PFSK-1 (cell line): ENCODE measurements around the gene TMEM120B.

Experiments used
- FOXP2 ChIP-seq: optimal IDR thresholded peaks from 2 replicates; pipeline ENCODE3; 2011; ENCODE audit warnings: borderline replicate concordance, control low read depth, inconsistent platforms; ENCODE audit not compliant: insufficient read depth; ENCODE audit errors: extremely low read length, extremely low read depth
- POLR2AphosphoS5 ChIP-seq: IDR thresholded peaks from 2 replicates; pipeline ENCODE4 v1.6.1; 2012; ENCODE audit warnings: low read depth, mild to moderate bottlenecking, control low read depth, low read length, moderate library complexity
- SIN3A ChIP-seq: IDR thresholded peaks from 2 replicates; pipeline ENCODE4 v1.6.1; 2012; ENCODE audit warnings: mild to moderate bottlenecking, low read length, moderate library complexity, borderline replicate concordance; ENCODE audit not compliant: insufficient read depth
- TAF1 ChIP-seq: IDR thresholded peaks from 2 replicates; pipeline ENCODE4 v1.6.1; 2012; ENCODE audit warnings: low read length, control low read depth, borderline replicate concordance; ENCODE audit not compliant: insufficient read depth
- TF ChIP-seq, protein P1 (sequence below), 2 experiments: IDR thresholded peaks; 2 replicates each; pipeline versions ENCODE4 v1.6.1 to v1.8.0; 2011 to 2012; ENCODE audit warnings: low read depth in 2 of 2, low read length in 2 of 2, control low read depth in 1 of 2, inconsistent platforms in 1 of 2, mild to moderate bottlenecking in 1 of 2, moderate library complexity in 1 of 2; ENCODE audit not compliant: insufficient read depth in 1 of 2

The TMEM120B gene

DNA sequence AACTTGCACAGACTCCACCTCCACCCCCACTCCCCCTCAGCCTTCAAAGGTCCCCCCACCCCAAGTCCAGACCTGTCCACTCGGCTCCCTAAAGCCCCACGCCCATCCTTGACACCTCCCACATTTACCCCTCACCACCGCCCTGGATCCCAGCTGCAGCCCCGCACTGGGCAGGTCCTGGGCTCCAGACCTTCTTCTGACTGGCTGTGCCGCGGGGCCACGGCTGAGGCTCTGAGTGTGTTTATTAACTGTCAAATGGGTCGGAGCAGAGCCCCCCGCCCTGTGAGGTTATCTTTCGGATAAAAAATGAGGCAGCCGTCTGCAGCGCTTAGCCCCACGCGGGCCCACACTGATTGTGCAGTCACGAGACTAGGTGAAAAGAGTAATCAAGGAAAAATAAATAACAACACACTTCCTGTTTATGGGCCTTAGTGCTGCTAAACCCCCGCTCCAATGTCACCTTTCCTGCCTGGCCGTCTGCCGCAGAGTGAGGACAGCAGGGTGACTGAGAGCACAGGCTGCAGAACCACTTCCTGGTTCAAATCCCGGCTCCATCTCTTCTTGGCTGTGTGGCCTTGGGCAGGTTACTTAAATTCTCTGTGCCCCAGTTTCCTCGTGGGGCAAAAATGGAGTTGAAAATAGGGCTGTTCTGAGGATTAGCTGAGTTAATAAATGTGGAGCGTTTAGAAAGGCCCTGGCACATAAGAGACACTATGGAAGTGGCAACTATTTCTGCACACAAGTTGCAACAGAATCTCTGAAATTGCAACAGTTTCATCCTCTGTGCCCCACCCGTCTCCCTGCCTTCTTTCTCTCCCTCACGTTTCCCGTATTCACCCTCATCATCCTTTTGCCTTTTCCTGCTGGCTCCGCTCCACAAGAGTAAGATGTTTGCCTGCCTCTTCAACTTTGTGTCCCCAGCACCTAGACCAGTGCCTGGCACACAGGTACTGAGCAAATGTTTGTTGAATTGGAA, 100.7 kb downstream of the TMEM120B start:
- TF ChIP-seq POLR2AphosphoS5 (no peak), SIN3A (no peak), TAF1 (no peak)

DNA sequence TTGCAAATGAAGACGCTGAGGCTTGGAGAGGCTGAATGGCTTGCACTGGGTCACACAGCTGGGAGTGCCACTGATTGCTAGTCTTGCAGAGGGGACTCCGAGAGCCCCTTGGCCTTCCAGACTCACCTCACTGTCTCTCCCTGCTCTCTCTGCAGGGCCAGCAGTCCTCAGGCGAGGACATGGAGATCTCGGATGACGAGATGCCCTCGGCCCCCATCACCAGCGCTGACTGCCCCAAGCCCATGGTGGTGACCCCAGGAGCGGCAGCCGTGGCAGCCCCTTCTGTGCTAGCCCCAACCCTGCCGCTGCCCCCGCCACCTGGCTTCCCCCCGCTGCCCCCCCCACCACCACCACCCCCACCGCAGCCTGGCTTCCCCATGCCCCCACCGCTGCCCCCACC, 101.4 kb downstream of the TMEM120B start:
- TF ChIP-seq FOXP2: no peak

DNA sequence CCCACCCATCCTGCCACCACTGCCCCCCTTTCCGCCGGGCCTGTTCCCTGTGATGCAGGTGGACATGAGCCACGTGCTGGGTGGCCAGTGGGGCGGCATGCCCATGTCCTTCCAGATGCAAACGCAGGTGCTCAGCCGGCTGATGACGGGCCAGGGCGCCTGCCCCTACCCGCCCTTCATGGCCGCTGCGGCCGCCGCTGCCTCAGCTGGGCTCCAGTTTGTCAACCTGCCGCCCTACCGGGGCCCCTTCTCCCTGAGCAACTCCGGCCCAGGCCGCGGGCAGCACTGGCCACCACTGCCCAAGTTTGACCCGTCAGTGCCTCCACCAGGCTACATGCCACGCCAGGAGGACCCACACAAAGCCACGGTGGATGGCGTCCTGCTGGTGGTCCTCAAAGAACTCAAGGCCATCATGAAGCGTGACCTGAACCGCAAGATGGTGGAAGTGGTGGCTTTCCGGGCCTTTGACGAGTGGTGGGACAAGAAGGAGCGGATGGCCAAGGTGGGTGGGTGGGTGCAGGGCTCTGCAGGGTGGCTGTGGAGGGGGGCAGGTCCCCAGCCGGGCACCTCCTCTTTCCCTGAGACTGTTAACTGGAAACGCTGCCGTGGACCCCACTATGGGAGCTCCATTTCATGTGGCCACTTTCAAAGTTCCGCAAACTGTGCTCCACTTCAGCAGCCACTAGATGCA, 102.0 kb downstream of the TMEM120B start:
- TF ChIP-seq, protein P1, sequence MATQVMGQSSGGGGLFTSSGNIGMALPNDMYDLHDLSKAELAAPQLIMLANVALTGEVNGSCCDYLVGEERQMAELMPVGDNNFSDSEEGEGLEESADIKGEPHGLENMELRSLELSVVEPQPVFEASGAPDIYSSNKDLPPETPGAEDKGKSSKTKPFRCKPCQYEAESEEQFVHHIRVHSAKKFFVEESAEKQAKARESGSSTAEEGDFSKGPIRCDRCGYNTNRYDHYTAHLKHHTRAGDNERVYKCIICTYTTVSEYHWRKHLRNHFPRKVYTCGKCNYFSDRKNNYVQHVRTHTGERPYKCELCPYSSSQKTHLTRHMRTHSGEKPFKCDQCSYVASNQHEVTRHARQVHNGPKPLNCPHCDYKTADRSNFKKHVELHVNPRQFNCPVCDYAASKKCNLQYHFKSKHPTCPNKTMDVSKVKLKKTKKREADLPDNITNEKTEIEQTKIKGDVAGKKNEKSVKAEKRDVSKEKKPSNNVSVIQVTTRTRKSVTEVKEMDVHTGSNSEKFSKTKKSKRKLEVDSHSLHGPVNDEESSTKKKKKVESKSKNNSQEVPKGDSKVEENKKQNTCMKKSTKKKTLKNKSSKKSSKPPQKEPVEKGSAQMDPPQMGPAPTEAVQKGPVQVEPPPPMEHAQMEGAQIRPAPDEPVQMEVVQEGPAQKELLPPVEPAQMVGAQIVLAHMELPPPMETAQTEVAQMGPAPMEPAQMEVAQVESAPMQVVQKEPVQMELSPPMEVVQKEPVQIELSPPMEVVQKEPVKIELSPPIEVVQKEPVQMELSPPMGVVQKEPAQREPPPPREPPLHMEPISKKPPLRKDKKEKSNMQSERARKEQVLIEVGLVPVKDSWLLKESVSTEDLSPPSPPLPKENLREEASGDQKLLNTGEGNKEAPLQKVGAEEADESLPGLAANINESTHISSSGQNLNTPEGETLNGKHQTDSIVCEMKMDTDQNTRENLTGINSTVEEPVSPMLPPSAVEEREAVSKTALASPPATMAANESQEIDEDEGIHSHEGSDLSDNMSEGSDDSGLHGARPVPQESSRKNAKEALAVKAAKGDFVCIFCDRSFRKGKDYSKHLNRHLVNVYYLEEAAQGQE (IDR thresholded peaks at IDR 0.05; ENCODE audit: insufficient read depth in 1 of 2, low read depth in 2 of 2, low read length in 2 of 2): no peak
- TF ChIP-seq TAF1: no peak
- TF ChIP-seq POLR2AphosphoS5: no peak

DNA sequence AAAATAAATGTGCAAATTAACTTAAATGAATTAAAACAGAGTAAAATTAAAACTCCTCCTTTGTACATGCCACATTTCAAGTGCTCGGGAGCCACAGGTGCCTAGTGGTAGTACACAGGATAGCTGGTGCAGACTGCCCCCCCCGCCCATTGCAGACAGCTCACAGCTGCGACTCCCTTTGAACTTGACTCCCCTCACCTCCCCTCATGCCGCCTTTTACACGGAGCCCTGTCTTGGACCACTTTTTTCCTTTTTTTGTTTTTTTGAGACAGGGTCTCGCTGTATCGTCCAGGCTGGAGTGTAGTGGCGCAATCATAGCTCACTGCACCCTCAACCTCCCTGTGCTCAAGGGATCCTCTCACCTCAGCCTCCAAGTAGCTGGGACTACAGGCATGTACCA, 102.7 kb downstream of the TMEM120B start:
- TF ChIP-seq SIN3A (no peak), TAF1 (no peak), FOXP2 (no peak), POLR2AphosphoS5 (no peak)
- TF ChIP-seq, protein P1 (IDR thresholded peaks at IDR 0.05; ENCODE audit: insufficient read depth in 1 of 2, low read depth in 2 of 2, low read length in 2 of 2): no peak

DNA sequence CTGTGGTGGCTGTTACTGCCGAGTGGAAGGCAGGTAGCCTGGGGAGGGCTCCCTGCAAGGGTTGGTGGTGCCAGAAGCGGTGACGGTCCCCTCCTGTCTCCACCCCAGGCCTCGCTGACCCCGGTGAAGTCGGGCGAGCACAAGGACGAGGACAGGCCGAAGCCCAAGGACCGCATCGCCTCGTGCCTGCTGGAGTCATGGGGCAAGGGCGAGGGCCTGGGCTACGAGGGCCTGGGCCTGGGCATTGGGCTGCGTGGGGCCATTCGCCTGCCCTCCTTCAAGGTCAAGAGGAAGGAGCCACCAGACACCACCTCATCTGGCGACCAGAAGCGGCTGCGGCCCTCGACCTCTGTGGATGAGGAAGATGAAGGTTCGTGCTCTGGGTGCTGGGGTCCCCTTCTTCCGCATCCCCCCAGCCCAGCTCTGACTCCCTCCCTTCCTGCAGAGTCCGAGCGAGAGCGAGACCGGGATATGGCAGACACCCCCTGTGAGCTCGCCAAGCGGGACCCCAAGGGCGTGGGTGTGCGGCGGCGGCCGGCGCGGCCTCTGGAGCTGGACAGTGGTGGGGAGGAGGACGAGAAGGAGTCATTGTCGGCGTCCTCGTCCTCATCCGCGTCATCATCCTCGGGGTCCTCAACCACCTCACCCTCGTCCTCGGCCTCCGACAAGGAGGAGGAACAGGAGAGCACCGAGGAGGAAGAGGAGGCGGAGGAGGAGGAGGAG, 104.5 kb downstream of the TMEM120B start:
- TF ChIP-seq, protein P1 (IDR thresholded peaks at IDR 0.05; ENCODE audit: insufficient read depth in 1 of 2, low read depth in 2 of 2, low read length in 2 of 2): no peak
- no peak for TF ChIP-seq SIN3A
- no peak for TF ChIP-seq POLR2AphosphoS5
- no peak for TF ChIP-seq FOXP2
- TF ChIP-seq TAF1: no peak
